Esophagus squamous epithelium (tissue), 4 donors: Measurements from ENCODE around the gene RRBP1.

Experiments
- POLR2A ChIP-seq, 4 donors: fragments of 450-650 bp; IDR thresholded peaks; one replicate each; pipeline ENCODE4 v1.6.1; 2017; ENCODE audit warnings: antibody characterized with exemption in 4 of 4, mild to moderate bottlenecking in 4 of 4, moderate library complexity in 3 of 4
- TF ChIP-seq, protein P1 (sequence below), 6 experiments: fragments of 450-650 bp in 4 of 6; fragments of 200-600 bp in 2 of 6; sonication (generic) in 2 of 6; IDR thresholded peaks; one replicate each; pipeline ENCODE4 v1.5.1; 2016 to 2019; ENCODE audit warnings: antibody characterized with exemption in 6 of 6, mild to moderate bottlenecking in 4 of 6, moderate library complexity in 4 of 6

DNA sequence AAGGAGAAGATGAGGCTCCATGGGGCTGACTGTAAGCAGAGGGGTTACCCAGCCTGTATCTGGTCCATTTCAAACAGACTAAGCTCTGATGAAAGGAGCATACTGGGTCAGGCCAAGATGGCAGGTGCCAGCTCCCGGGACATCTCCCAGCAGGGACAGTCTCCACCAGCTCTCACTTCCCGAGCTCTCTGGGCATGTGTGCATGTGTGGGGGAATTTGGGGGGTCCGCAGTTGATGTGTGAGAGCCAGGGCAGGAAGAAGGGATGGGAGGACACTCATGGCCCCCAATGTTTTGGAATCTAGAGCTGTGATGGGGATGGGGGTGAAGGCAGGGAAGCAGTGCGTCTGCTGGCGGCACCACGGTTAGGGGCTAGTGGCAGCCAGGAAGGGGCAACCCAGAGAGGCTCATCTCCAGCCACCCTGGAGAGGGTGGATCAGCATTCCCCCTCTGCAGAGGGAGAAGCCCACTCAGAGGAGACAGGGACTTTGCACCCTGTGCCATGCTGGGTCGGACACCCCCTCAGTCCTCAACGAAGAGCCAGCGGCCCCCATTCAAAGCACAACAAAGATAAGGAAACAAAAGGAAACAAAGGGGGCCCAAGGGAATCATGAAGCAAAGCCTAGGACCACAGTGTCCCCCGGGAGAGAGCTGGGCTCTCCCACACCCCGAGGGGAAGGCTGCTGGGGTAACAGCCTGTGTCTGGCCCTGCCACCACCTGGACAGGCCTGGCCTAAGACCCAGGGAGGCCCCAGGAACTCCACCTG lies 59.8 kb downstream of the RRBP1 start:
- TF ChIP-seq, protein P1, sequence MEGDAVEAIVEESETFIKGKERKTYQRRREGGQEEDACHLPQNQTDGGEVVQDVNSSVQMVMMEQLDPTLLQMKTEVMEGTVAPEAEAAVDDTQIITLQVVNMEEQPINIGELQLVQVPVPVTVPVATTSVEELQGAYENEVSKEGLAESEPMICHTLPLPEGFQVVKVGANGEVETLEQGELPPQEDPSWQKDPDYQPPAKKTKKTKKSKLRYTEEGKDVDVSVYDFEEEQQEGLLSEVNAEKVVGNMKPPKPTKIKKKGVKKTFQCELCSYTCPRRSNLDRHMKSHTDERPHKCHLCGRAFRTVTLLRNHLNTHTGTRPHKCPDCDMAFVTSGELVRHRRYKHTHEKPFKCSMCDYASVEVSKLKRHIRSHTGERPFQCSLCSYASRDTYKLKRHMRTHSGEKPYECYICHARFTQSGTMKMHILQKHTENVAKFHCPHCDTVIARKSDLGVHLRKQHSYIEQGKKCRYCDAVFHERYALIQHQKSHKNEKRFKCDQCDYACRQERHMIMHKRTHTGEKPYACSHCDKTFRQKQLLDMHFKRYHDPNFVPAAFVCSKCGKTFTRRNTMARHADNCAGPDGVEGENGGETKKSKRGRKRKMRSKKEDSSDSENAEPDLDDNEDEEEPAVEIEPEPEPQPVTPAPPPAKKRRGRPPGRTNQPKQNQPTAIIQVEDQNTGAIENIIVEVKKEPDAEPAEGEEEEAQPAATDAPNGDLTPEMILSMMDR (IDR thresholded peaks at IDR 0.05), result no peak
- TF ChIP-seq POLR2A (IDR thresholded peaks at IDR 0.05), result no peak
